Measurements from ENCODE around the gene TMEM132A. TPM values are rescaled to one million over a fixed set of nuclear protein-coding genes. Genes with fewer than 3 reads are reported as not detected.

The TMEM132A gene
- total RNA-seq, 1 experiment from 2014 or later, result 95.5 TPM

DNA sequence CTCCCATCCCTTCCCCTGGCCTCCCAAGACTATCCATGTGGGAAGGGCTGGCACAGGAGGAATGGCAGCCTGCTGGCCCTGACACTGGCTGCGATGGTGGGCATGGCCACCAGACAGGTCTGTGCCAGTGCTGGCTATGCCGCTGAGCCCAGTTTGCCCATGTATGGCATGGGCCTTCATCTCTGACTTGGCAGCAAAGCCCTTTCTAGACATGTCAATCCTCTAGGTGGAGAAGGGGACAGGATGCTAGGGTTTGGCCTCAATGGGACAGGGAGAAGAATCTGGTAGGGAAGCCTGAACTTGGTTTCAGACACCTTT, 48.1 kb upstream of the TMEM132A start:
- no peak overlapping the region for H2BK12ac ChIP-seq (ENCODE audit: insufficient read length, low read depth, low read length)
- no peak overlapping the region for H2BK120ac ChIP-seq (ENCODE audit: low read depth, low read length, poor library complexity, severe bottlenecking)
- Mint-ChIP-seq H3K36me3 (ENCODE audit: insufficient read depth in 1 of 3, low read depth in 3 of 3) (peaks cover 0 to 16% (median 2%) of the 10 kb centered on the region in 3 experiments; a peak in 3 of 7 replicates), H3K4me1 (peaks cover 8 to 9% of the 10 kb centered on the region in 2 experiments), H3K27ac (no peak overlapping the region), H3K27me3 (ENCODE audit: low read depth) (no peaks in the 10 kb centered on the region; the same call in 1 of the 2 replicates), H3K4me3 (no peak overlapping the region), H3K9me3 (no peaks in the 10 kb centered on the region)
- H2AFZ ChIP-seq (ENCODE audit: low read length), result no peak overlapping the region
- no peak overlapping the region for H3K23ac ChIP-seq (ENCODE audit: insufficient read length, low read depth, low read length)
- peaks cover 2% of the 10 kb centered on the region; the same call in 1 of the 2 replicates for H3K4me1 ChIP-seq (ENCODE audit: insufficient read depth, low read length)
- no peak overlapping the region for H3T11ph ChIP-seq (ENCODE audit: low read length)
- no peak overlapping the region for H3K14ac ChIP-seq (ENCODE audit: insufficient read depth, low read length)
- no peak overlapping the region for H3K9ac ChIP-seq (ENCODE audit: extremely low read depth, insufficient read length, low read length)
- TF ChIP-seq, protein P1, sequence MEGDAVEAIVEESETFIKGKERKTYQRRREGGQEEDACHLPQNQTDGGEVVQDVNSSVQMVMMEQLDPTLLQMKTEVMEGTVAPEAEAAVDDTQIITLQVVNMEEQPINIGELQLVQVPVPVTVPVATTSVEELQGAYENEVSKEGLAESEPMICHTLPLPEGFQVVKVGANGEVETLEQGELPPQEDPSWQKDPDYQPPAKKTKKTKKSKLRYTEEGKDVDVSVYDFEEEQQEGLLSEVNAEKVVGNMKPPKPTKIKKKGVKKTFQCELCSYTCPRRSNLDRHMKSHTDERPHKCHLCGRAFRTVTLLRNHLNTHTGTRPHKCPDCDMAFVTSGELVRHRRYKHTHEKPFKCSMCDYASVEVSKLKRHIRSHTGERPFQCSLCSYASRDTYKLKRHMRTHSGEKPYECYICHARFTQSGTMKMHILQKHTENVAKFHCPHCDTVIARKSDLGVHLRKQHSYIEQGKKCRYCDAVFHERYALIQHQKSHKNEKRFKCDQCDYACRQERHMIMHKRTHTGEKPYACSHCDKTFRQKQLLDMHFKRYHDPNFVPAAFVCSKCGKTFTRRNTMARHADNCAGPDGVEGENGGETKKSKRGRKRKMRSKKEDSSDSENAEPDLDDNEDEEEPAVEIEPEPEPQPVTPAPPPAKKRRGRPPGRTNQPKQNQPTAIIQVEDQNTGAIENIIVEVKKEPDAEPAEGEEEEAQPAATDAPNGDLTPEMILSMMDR (conservative IDR thresholded peaks at IDR 0.05), result no peak
- WGBS (ENCODE audit: extremely low coverage, insufficient read length, low lambda C conversion rate), result no CpG with 5 or more reads among the region's 2 CpGs
- H2BK15ac ChIP-seq (ENCODE audit: low read depth, low read length), result no peak overlapping the region
- no peaks in the 10 kb centered on the region for H3K27me3 ChIP-seq (ENCODE audit: insufficient read depth, low read length)
- H3K23me2 ChIP-seq (ENCODE audit: insufficient read length, low read depth, low read length, poor library complexity, severe bottlenecking), result no peaks in the 10 kb centered on the region
- H2BK20ac ChIP-seq (ENCODE audit: low read depth, low read length, poor library complexity, severe bottlenecking), result no peak overlapping the region
- DNase-seq, result no peak
- no peak overlapping the region for H3K4me2 ChIP-seq (ENCODE audit: insufficient read depth, insufficient read length, low read length)
- no peaks in the 10 kb centered on the region for H3K79me1 ChIP-seq (ENCODE audit: insufficient read depth, low read depth, low read length, poor library complexity, severe bottlenecking)
- H4K91ac ChIP-seq (ENCODE audit: insufficient read length, low read depth, low read length), result no peak overlapping the region
- no peak overlapping the region for H3K56ac ChIP-seq (ENCODE audit: insufficient read length, low read depth, low read length)
- H4K20me1 ChIP-seq (ENCODE audit: control insufficient read depth, insufficient read depth, insufficient read length), result peaks cover 2% of the 10 kb centered on the region
- no peak overlapping the region for H4K5ac ChIP-seq (ENCODE audit: insufficient read length, low read depth, low read length)
- H3K4ac ChIP-seq (ENCODE audit: low read depth, low read length), result no peak overlapping the region
- H3K9me3 ChIP-seq (ENCODE audit: control insufficient read depth, low read depth, low read length), result no peaks in the 10 kb centered on the region
- H3K18ac ChIP-seq (ENCODE audit: insufficient read length, low read depth, low read length), result no peak overlapping the region
- H4K8ac ChIP-seq (replicated peaks; ENCODE audit: insufficient read length, low read depth, low read length), result no peak overlapping the region
- H3K79me2 ChIP-seq (ENCODE audit: insufficient read depth, low read length), result no peaks in the 10 kb centered on the region
- H2BK5ac ChIP-seq (ENCODE audit: insufficient read length, low read length), result no peak overlapping the region
- no peak overlapping the region for H3K27ac ChIP-seq (ENCODE audit: insufficient read length, low read depth, low read length)
- H2AK5ac ChIP-seq (ENCODE audit: insufficient read length, low read length), result no peak overlapping the region
